Stimulated activated CD4-positive, alpha-beta T cell treated with anti-CD3 and anti-CD28 coated beads, Interleukin-15, amount 100 ng/mL, for 1 hour (primary cell): ENCODE results near the gene MED19.
"Not testable (repeated sequence)": the region's sequence is repeated elsewhere in the genome, so short reads cannot be mapped to it uniquely, and the experiment has no call there.

Source experiments
- DNase-seq, 2 donors: peaks; one replicate each; pipeline ENCODE4 v3.0.0-alpha.2; 2020; ENCODE audit warnings: low read depth in 1 of 2, low spot score in 1 of 2

The MED19 gene

GRCh38 chr11:57705432-57705831 lies 6.6 kb downstream of the MED19 start:
- not testable (repeated sequence) for DNase-seq

DNA sequence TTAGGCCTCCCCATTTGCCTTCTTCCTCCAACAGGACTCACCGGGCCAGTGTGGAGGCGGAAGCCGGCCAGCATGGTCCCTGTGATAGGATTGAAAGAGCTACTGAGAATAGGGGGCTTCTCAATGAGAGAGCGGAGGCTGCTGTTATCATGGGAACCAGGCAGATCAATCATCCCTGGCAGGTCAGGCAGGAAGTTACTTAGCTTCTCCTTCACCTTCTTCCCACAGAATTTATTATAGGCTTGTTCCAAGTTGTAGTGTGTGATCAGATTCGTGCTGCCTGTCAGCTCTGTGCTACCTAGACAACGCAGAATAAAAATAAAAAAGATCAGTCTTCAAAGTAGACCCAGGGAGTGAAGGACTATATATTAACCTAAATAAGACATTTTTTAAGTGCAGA lies 7.1 kb downstream of the MED19 start:
- DNase-seq: no peak

GRCh38 chr11:57703341-57703740 lies 8.7 kb downstream of the MED19 start:
- no peak for DNase-seq

GRCh38 chr11:57700425-57700824 lies 11.6 kb downstream of the MED19 start:
- no peak for DNase-seq

GRCh38 chr11:57699813-57700212 lies 12.2 kb downstream of the MED19 start:
- no peak for DNase-seq

DNA sequence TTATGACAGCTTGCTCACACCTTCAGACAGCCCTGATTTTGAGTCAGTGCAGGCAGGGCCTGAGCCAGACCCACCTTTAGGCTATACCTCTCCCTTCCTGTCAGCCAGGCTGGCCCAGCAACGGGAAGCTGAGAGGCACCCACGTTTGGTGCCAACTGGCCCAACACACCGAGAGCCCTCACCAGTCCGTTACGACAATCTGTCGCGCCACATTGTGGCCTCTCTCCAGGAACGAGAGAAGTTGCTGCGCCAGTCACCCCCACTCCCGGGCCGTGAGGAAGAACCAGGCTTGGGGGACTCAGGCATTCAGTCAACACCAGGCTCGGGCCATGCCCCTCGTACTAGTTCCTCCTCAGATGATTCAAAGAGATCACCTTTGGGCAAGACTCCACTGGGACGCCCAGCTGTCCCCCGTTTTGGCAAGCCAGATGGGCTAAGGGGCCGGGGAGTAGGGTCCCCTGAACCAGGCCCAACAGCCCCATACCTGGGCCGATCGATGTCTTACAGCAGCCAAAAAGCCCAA lies 13.1 kb downstream of the MED19 start:
- no peak for DNase-seq

- not testable (repeated sequence) for DNase-seq
Measured at GRCh38 chr11:57690474-57690873, 21.5 kb downstream of the MED19 start.

DNA sequence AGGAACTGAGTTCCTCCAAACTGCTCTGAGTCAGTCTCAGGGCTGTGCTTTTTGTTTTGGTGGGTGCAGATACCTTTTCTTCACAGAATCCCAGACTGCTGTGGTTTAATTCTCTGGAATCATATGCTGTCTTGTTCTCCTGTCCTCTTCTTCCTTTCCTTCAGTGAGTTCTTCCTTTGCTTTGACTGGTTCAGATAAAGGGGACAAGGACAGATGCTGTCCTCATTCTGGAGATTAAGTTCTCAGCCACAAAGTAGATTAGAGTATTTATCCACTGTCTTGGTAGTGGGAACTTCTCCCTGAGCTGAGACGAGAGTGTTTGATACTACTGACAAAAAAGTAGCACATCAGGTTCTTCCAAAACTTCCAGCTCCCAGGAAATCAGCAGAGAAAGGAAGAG lies 30.8 kb downstream of the MED19 start:
- DNase-seq: no peak

- no peak for DNase-seq
Measured at GRCh38 chr11:57680552-57680874, 31.5 kb downstream of the MED19 start.

GRCh38 chr11:57679396-57679795 lies 32.6 kb downstream of the MED19 start:
- DNase-seq: no peak

GRCh38 chr11:57675176-57675941 lies 36.7 kb downstream of the MED19 start:
- no peak for DNase-seq

DNA sequence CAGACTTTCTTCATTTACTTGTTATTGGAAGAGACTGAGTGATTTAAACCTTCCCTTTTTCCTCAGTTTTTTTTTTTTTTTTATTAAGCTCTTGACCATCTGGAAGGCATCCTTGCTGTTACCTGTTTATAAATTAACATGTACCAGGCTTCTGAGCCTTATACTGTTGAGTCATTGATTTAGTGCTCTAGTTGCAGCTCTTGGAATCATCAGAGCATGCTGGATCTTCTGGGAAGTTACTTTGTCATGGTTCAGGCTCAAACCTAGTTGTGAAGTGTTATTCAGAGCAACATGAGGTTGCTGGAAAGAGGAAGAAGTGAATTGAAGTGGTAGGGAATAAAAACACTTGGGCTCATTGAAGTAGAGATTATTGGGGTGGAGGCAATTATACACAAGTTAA lies 37.8 kb downstream of the MED19 start:
- no peak for DNase-seq

DNA sequence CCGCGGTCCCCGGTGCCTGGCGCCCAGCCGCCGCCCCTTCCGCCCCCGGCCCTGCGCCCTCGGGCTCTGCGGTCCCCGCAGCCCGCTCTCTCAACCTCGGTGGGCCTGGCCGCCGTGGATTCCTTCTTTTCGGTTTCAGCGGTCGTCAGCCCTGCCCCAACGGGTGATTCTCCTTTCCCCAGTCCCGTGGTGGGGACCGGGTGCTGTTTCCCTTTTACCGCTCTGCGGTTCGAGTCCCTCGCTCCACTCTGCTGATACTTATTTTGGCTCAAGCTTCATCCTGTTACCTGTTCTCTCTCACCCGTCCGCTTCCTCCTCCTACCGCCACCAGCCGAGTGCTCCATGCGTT lies 43.6 kb downstream of the MED19 start:
- peak in 1 of 2 donors; percentile 13 for DNase-seq

DNA sequence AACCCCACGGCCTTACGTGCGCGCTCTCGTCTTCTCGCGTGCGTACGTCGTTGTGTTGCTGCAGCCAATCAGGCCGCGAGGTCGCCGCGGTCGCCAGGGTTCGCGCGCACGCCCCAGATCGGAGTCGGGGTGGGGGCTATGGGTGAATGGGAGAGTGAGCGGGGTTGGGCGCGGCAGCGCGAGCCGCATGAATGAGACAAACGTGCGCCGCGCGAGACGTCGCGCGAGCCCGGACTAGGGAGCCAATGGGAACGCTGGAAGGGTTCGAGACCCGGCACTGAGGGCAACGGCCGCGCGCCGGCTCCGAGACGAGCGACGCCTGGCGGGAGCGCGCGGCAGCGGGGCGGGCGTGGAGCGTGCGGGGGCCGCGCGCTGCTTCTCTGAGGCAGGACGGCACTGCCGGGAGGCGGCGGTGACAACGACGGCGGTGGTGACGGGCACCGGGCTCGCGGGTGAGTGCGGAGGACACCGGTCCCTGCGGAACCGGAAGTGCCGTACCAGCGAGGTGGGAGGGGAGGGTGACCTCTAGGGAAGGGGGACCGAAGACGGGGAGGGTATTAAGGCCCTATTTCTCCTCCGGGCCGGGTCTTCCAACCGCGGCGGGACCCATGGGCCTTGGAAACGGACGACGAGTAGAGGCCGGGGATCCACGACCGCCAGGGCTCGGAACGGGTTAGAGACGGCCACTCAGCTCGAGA lies 44.1 kb downstream of the MED19 start, which contains the start of gene ZDHHC5:
TSS of gene ZDHHC5 (plus strand) at position 379 of the 698 bp plus-strand sequence. CDS start 4,977 bp downstream, outside the sequence.
- DNase-seq: peak; percentile 97 to 99

GRCh38 chr11:57667117-57667735 lies 44.8 kb downstream of the MED19 start:
- DNase-seq: peak; percentile 74 to 86

DNA sequence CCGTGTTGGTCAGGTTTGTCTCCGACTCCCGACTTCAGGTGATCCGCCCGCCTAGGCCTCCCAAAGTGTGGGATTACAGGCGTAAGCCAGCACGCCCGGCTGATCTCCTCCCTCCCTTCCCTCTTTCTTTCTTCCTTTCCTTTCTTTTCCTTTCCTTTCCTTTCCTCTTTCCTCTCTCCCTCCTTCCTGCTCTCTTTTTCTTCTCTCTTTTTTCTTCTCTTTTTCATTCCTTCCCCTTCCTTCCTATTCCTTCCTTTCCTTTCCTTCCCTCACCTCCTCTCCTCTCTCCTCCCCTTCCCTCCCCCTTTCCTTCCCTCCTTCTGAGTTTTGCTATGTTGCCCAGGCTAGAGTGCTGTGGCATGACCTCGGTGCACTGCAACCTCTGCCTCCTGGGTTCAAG lies 48.0 kb downstream of the MED19 start:
- no peak for DNase-seq

DNA sequence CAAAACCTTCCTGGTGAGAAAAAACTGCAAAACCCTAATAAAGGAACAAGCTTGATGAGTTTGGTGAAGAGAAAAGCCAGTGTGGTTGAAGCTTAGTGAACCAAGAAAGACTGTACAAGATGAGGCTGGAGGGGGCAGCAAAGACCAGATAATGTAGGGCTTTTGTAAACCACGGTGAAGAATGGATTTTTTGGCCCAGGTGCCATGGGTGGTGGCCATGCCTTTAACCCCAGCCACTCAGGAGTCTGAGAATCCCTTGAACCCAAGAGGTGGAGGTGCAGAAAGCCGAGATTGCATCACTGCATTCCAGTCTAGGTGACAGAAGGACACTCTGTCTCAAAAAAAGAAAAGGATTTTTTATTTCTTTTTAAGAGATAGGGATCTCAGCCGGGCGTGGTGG lies 49.1 kb downstream of the MED19 start:
- DNase-seq: no peak

DNA sequence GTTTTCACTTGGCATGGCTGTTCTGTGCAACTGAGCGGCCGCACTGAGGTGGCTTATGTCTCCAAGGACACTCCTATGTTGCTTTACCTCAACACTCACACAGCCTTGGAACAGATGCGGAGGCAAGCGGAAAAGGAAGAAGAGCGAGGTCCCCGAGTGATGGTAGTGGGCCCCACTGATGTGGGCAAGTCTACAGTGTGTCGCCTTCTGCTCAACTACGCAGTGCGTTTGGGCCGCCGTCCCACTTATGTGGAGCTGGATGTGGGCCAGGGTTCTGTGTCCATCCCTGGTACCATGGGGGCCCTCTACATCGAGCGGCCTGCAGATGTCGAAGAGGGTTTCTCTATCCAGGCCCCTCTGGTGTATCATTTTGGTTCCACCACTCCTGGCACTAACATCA lies 52.3 kb downstream of the MED19 start:
- no peak for DNase-seq

DNA sequence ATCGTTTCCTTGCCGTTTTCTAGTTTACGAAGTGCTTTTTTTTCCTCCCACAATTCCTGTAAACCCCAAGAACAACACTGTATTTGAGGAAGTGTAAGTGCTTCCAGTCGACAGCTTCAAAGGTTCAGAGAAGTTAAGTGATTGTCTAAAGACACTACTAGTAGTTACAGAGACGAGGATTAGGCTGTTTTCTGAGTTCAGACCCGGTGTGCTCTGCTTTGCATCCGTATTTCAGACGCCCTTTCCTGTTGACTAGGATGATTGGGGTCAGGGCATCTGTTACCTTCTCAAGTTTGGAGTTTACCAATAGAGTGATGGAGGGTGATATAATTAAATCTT lies 54.0 kb downstream of the MED19 start:
- DNase-seq: no peak

DNA sequence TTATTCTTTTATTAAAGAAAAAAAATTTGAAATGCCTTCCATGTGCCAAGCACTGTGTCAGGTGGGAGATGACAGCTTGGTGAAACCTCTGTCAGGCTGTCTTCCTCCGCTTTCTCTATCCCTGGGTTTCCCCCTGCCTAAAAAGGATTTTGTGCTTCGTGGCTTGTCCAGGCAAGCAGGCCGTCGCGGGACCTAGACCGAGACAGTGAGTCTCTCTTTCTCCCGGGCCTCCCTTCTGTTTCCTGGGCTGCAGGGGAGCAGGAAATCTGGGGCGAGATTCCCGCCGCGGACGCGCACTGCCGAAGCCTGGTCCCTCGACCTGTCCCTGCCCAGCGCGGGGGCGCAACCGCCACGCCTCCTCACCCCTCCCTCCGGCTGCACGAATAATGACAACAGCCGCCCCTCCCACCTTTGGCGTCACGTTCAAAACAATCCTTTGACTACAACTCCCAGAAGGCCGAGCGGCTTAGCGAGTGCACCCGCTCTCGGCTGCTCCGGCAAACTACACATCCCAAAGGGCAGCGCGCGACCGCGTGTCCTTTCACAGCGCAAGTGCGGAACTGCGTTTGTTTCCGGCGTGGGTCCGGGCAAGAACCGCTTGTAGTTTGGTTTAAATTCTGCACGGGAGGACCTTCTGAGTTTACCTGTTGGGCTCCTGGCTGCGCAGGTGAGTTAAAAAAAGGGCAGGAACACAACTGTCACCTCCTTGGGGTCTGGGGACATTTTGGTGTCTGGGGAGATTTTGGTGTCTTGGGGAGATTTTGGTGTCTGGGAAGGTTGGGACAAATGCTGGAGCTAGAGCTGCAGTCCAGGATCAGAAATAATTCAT lies 54.6 kb downstream of the MED19 start, which contains the start of gene CLP1:
TSS of gene CLP1 (plus strand) at position 569 of the 829 bp plus-strand sequence. CDS start 1,715 bp downstream, outside the sequence.
- DNase-seq: peak; percentile 95 to 96

- DNase-seq: no peak
Measured at GRCh38 chr11:57656885-57657193, 55.2 kb downstream of the MED19 start.
